DOHH2 (cell line): Measurements from ENCODE around the gene USPL1.

Experiments
- EZH2phosphoT487 ChIP-seq: fragments of 200-600 bp; sonication (generic); IDR thresholded peaks from 2 replicates; pipeline ENCODE4 v1.6.1; 2017; ENCODE audit warnings: borderline replicate concordance, mild to moderate bottlenecking, antibody characterized with exemption, low read length, moderate library complexity, mixed read lengths
- TF ChIP-seq, protein P1 (sequence below): fragments of 200-600 bp; sonication (generic); IDR thresholded peaks from one replicate; pipeline ENCODE4 v1.5.1; 2014; ENCODE audit warnings: antibody characterized with exemption, mild to moderate bottlenecking, low read depth, low read length; ENCODE audit not compliant: poor library complexity, severe bottlenecking

DNA sequence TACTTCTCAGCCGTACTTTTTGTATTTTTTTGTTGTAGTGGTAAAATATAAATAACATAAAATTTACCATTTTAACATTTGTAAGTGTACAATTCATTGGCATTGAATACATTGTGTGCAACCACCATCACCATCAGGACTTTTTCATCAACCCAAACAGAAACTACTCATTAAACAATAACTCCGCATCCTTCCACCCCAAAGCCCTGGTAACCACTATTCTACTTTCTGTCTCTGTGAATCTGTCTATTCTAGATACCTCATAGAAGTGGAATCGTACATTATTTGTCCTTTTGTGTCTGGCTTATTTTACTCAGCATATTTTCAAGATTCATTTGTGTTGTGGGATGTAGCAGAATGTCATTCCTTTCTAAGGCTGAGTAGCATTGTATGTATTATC is 38.5 kb downstream of the USPL1 start:
- TF ChIP-seq, protein P1, sequence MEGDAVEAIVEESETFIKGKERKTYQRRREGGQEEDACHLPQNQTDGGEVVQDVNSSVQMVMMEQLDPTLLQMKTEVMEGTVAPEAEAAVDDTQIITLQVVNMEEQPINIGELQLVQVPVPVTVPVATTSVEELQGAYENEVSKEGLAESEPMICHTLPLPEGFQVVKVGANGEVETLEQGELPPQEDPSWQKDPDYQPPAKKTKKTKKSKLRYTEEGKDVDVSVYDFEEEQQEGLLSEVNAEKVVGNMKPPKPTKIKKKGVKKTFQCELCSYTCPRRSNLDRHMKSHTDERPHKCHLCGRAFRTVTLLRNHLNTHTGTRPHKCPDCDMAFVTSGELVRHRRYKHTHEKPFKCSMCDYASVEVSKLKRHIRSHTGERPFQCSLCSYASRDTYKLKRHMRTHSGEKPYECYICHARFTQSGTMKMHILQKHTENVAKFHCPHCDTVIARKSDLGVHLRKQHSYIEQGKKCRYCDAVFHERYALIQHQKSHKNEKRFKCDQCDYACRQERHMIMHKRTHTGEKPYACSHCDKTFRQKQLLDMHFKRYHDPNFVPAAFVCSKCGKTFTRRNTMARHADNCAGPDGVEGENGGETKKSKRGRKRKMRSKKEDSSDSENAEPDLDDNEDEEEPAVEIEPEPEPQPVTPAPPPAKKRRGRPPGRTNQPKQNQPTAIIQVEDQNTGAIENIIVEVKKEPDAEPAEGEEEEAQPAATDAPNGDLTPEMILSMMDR, result no peak
- no peak for TF ChIP-seq EZH2phosphoT487
